ENCODE data around the gene SH3PXD2B.

DNA sequence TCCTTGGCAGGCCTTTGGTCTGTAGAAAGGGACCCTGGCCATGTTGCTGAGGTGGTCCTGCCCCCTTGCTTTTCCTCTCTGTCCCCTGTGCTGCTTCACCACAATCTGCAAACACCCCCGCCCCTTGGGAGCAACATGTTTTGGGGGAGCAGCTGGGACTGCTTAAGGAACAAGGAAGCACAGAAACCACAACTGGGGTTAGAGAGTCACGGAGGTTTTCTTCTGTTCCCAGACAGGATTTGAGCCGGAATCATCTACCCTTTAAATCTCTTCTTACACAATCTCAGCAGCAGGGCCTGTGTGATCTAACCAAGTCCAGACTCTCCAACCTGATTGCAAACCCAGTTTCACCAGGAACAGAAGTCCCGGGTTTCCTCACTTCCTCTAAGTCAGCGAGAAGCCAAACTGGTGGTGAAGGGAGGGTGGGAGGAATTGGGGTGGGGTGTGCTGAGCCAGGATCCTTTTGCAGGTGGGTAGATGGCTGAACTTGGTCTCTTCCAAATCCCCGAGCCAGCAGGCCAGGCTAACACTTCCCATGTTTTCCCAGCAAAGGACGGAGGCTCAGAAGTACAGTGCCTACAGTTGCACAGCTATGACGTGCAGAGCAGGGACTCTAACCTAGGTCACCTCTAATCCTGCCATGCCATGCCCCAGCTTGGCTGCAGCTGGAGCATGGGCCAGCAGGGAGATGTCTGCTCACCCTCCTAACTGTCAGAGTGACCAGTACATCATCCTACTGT is 25.0 kb downstream of the SH3PXD2B start:
- TF ChIP-seq, protein P1, sequence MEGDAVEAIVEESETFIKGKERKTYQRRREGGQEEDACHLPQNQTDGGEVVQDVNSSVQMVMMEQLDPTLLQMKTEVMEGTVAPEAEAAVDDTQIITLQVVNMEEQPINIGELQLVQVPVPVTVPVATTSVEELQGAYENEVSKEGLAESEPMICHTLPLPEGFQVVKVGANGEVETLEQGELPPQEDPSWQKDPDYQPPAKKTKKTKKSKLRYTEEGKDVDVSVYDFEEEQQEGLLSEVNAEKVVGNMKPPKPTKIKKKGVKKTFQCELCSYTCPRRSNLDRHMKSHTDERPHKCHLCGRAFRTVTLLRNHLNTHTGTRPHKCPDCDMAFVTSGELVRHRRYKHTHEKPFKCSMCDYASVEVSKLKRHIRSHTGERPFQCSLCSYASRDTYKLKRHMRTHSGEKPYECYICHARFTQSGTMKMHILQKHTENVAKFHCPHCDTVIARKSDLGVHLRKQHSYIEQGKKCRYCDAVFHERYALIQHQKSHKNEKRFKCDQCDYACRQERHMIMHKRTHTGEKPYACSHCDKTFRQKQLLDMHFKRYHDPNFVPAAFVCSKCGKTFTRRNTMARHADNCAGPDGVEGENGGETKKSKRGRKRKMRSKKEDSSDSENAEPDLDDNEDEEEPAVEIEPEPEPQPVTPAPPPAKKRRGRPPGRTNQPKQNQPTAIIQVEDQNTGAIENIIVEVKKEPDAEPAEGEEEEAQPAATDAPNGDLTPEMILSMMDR (conservative IDR thresholded peaks at IDR 0.05 in 1 of 2, IDR thresholded peaks at IDR 0.05 in 1 of 2; ENCODE audit: low read depth in 1 of 2, low read length in 2 of 2), result no peak
- TF ChIP-seq EZH2 (IDR thresholded peaks at IDR 0.05; ENCODE audit: low read length, missing control alignments), result no peak
